Medulla oblongata (tissue), 1 donor: ENCODE measurements around the gene NOP56.

Experiments
- DNase-seq: peaks from one replicate; pipeline ENCODE4 v3.0.0-alpha.2; 2015; ENCODE audit errors: extremely low spot score

NOP56 gene, protein sequence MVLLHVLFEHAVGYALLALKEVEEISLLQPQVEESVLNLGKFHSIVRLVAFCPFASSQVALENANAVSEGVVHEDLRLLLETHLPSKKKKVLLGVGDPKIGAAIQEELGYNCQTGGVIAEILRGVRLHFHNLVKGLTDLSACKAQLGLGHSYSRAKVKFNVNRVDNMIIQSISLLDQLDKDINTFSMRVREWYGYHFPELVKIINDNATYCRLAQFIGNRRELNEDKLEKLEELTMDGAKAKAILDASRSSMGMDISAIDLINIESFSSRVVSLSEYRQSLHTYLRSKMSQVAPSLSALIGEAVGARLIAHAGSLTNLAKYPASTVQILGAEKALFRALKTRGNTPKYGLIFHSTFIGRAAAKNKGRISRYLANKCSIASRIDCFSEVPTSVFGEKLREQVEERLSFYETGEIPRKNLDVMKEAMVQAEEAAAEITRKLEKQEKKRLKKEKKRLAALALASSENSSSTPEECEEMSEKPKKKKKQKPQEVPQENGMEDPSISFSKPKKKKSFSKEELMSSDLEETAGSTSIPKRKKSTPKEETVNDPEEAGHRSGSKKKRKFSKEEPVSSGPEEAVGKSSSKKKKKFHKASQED

GRCh38 chr20:2651772-2652723, at the start of gene NOP56:
Gene NOP56 (plus strand): TSS chr20:2652632. CDS start chr20:2652661, 29 bp downstream.
- peak; percentile 95 for DNase-seq

GRCh38 chr20:2602746-2603145, 49.7 kb upstream of the NOP56 start:
- DNase-seq: no peak

- no peak for DNase-seq
Observed at GRCh38 chr20:2603816-2604505, 48.5 kb upstream of the NOP56 start.

DNA sequence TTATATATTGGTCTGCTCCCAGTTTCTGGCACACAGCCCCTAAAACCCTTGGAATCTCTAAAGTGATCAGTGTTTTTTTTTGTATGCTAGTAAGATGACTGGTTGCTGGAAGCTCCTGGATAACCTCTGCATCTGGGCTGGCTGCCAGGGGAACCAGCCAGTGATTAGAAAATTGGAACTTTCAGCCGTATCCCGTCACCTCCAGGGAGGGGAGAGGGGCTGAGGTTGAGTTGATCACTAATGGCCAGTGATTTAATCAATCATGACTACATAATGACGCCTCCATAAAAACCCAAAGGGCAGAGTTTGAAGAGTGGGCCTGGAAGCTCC, 48.0 kb upstream of the NOP56 start:
- no peak for DNase-seq

GRCh38 chr20:2606507-2607006, 45.9 kb upstream of the NOP56 start:
- DNase-seq: no peak

- no peak for DNase-seq
Observed at GRCh38 chr20:2610326-2610725, 42.1 kb upstream of the NOP56 start.

- no peak for DNase-seq
Observed at GRCh38 chr20:2610941-2611720, 41.3 kb upstream of the NOP56 start.

GRCh38 chr20:2612073-2612472, 40.4 kb upstream of the NOP56 start:
- DNase-seq: no peak

DNA sequence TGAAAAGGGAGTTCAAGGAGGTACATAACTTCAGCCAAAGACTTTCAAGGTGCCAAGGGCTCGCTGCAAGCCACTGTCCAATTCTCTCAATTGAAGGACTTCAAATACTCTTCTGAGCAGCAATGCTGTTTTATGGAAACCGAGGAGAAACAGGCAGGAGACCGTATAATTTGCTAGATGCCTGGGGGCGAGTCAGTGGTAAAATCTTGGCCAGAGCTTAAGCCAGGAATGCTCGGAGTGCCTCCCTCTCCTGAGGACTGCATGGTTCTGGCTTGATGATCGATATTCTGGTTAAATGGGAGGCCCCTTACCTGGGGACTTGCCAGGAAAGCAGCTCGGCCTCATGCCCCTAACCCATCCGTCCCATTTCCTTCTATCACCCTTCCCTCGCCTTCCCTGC, 35.8 kb upstream of the NOP56 start:
- no peak for DNase-seq

DNA sequence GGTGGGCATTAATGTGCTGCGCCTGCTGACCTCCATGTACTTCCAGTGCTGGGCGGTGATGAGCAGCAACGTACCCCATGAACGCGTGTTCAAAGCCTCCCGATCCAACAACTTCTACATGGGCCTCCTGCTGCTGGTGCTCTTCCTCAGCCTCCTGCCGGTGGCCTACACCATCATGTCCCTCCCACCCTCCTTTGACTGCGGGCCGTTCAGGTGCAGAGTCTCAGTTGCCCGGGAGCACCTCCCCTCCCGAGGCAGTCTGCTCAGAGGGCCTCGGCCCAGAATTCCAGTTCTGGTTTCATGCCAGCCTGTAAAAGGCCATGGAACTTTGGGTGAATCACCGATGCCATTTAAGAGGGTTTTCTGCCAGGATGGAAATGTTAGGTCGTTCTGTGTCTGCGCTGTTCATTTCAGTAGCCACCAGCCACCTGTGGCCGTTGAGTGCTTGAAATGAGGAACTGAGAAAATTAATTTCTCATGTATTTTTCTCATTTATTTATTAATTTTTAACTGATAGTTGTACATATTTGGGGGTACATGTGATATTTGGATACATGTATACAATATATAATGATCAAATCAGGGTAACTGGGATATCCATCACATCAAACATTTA, 35.2 kb upstream of the NOP56 start:
- no peak for DNase-seq

DNA sequence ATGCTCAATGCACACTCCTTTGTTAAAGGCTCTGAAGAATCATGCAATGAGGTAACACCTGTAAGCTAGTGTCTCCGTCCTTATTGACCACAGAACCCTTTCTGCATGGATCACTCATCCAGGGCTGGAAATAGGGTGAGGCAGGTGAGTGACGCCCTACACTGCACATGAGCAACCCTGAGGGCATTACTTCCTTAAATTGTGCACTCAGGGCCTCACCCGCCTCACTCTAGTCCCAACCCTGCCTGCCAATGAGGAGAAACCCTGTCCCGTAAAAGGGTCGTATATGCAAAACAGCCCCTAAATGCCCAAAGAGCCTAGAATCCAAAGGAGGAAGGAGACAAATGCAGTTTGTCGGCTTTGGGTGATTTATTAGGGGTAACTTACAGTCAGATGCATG, 33.6 kb upstream of the NOP56 start:
- DNase-seq: no peak

DNA sequence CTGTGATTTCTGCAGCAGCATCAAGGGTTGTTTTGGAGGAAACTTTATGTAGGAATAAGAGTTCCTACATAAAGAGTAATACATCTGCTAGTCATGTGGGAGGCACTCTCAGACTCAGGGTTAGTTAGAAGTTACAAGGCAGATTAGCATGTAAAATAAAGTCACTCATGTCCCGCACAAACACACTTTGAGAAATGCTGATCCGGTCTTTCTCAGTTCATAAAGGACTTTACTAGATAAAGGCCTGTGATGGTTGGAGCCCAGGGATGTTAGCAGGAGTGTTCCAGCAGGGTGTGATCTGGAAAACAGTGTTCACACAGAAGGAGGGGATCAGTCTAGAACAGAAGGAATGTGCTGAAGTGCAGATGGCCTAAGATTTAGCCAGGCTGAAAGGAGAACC, 33.1 kb upstream of the NOP56 start:
- no peak for DNase-seq

DNA sequence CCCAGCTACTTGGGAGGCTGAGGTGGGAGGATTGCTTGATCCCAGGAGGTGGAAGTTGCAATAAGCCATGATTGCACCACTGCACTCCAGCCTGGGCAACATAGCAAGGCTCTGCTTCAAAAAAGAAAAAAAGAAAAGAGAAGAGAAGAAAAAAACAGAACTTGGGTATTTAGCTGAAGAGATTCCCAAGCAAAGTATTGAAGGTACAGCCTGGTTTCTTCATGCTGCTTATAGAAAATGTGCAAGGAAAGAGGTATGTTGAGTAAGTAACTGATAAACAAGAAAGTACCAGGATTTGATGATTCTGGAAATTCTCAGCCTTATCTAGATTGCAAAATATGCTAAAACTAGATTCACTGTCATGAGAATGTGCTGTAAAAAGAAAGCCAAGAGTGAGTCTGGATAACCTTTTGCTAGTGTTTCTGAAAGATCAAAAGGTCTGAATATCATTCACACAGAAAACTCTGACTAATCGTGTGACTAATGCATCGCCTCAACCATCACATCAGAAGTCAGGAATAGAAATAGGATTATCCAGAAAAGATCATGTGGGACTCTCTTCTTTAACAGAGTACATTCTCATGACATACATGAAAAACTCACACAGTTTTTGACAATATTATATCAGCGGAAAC, 32.4 kb upstream of the NOP56 start:
- no peak for DNase-seq

DNA sequence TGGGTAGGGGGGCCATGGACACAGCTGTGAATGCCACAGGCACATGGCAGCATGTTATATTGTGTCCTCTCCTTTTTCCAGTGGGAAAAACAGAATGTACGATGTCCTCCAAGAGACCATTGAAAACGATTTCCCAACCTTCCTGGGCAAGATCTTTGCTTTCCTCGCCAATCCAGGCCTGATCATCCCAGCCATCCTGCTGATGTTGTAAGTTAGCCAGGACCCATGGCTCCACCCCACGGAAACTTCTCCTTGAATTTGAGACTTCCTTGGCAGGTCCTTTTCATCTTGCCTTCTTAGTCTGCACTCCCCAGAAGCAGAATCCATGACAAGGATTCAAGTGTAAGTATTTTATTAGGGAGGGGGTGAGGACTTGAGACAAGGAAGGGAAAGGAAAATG, 28.2 kb upstream of the NOP56 start:
- no peak for DNase-seq

DNA sequence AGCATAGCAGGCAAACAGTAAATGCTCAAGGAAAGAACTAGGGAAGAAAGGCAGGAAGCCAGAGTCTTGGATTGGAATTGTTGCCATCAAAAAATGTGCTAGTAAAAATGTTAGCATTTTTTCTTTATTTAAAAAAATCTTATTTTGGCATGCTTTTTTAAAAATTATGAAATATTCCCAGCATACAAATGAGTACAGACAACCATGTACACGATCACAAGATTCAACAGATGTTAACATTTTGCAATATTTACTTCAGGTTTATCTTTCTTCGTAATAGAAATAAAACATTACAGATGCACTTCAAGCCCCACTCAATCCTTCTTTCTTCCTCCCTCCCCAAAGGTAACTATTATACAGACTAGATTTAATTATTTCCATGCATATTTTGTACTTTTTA, 27.4 kb upstream of the NOP56 start:
- DNase-seq: no peak

- DNase-seq: no peak
Observed at GRCh38 chr20:2626853-2627541, 25.4 kb upstream of the NOP56 start.

DNA sequence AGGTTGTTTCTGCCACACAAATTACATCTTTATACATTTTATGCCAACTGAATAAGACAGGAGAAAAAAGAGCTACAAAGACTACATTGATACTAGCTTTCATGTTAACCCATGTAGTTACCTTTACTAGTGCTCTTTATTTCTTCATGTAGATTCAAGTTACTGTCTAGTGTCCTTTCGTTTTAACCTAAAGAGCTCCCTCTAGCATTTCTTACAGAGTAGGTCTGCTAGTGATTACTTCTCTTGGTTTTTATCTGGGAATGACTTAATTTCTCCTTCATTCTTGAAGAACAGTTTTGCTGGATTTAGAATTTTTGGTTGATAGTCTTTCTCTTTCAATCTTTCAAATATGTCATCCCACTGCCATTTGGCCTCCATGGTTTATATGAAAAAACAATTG, 21.2 kb upstream of the NOP56 start:
- no peak for DNase-seq

DNA sequence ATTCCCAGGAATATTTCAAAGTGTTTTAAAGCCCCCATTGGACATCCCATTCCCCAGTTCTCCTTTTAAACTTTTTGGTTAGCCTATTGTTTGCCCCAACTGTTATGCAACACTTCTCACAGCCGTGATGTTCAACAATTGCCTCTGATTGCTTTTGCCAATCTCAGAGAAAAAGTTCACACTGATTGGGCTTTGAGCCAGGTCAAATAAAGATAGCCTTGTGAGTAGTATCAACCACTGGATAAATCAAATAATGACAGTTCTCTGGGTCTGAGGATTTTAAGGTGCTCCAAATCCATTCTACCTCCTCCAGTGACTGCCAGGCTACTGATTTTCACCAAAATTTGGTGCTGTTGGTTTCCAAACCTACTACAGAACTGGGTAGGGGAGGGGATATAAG, 19.1 kb upstream of the NOP56 start:
- no peak for DNase-seq

DNA sequence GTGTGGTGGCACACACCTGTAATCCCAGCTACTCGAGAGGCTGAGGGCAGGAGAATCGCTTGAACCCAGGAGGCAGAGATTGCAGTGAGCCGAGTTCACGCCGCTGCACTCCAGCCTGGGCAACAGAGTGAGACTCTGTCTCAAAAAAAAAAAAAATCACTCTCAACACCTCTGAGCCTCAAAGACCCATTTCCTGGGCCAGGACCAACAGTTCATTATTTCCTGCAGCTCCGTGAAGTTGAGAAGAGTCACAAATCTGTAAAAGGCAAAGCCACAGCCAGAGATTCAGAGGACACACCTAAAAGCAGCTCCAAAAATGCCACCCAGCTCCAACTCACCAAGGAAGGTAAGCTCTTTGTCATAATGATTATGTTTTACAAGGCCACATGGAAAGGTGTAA, 15.2 kb upstream of the NOP56 start:
- DNase-seq: no peak
